Vagina (tissue), 2 donors: Measurements from ENCODE around the gene DHFR.

ENCODE experiments used
- POLR2A ChIP-seq, 2 donors: fragments of 450-650 bp; IDR thresholded peaks; one replicate each; pipeline ENCODE4 v1.6.1; 2017; ENCODE audit warnings: antibody characterized with exemption in 2 of 2, mild to moderate bottlenecking in 2 of 2, moderate library complexity in 2 of 2
- POLR2AphosphoS5 ChIP-seq, 2 donors: sonication (generic); formaldehyde crosslinking; IDR thresholded peaks; one replicate each; pipeline ENCODE4 v1.9.0; 2017; ENCODE audit warnings: antibody characterized with exemption in 2 of 2, mild to moderate bottlenecking in 2 of 2, low read depth in 1 of 2; ENCODE audit not compliant: insufficient read depth in 1 of 2
- TF ChIP-seq, protein P1 (sequence below), 3 experiments: fragments of 450-650 bp in 2 of 3; fragments of 200-600 bp in 1 of 3; sonication (generic) in 1 of 3; IDR thresholded peaks; one replicate each; pipeline ENCODE4 v1.5.1; 2017 to 2019; ENCODE audit warnings: antibody characterized with exemption in 3 of 3, mild to moderate bottlenecking in 2 of 3, moderate library complexity in 2 of 3

DNA sequence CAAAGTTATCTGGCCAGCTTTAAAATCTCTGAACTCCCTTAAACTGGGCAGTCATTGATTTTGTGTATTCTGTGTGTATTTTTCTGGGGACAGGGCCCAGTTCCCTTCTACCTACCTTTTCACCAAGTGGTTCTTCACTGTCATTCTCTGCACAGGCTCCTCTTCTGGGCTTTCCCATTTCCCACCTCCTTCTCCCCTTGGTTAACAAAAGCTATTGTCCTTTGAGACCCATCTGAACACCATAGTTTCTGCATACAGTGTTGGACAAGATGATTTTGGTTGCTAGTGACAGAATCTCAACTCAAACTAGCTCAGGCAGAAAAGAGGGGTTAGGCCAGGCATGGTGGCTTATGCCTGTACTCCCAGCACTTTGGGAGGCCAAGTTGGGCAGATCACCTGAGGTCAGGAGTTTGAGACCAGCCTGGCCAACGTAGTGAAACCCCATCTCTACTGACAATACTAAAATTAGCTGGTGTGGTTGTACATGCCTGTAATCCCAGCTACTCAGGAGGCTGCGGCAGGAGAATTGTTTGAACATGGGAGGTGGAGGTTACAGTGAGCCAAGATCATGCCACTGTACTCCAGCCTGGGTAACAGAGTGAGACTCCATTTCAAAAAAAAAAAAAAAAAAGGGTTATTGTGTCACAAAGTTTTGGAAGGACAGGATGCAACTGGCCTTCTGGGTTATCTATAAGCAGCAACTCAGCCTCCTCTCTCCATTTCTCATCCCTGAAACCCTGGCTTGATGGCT is 53.7 kb downstream of the DHFR start:
- TF ChIP-seq, protein P1, sequence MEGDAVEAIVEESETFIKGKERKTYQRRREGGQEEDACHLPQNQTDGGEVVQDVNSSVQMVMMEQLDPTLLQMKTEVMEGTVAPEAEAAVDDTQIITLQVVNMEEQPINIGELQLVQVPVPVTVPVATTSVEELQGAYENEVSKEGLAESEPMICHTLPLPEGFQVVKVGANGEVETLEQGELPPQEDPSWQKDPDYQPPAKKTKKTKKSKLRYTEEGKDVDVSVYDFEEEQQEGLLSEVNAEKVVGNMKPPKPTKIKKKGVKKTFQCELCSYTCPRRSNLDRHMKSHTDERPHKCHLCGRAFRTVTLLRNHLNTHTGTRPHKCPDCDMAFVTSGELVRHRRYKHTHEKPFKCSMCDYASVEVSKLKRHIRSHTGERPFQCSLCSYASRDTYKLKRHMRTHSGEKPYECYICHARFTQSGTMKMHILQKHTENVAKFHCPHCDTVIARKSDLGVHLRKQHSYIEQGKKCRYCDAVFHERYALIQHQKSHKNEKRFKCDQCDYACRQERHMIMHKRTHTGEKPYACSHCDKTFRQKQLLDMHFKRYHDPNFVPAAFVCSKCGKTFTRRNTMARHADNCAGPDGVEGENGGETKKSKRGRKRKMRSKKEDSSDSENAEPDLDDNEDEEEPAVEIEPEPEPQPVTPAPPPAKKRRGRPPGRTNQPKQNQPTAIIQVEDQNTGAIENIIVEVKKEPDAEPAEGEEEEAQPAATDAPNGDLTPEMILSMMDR (IDR thresholded peaks at IDR 0.05), result no peak
- TF ChIP-seq POLR2A (IDR thresholded peaks at IDR 0.05), result no peak
- TF ChIP-seq POLR2AphosphoS5 (IDR thresholded peaks at IDR 0.05; ENCODE audit: insufficient read depth in 1 of 2, low read depth in 1 of 2), result no peak
